ENCODE results near the gene DMRTA2.

The DMRTA2 gene

DNA sequence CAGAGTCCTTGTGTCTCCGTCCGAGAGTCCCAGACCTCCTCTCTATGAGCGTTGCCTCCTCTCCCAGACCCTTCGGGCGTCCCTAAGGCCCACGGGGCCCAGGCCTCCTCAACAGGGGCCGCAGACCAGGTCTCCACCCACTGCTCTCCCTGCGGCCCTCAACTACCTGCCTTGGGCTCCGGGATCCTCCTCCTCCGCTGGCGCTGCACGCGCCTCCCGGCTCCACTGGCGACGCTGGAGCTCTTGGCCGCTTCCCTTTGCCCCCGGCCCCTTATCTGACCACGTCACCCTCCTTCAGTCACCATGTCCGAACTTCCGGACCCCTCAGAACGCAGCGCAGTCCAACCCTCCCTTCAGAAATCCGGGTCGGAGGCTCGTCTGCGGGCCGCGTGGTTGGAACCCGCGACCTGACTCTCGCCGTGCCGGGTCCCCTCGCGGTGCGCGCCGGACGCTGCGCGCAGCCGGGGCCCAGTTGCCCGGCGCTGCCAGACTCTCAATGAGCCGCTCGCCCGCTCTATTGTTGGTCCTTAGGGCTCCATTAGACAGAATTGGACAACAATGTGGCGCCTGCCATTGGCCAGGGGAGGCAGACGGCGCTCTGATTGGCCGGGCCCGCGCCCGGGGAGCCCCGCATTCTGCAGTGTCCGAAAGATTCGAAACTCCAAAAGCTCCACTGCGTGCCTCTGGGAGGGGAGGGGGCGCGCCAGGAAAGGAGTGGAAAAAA is at the start of gene DMRTA2:
Gene DMRTA2 (minus strand): TSS at position 498 of the 724 bp plus-strand sequence. CDS start 1,907 bp downstream, outside the sequence.
- DNase-seq = no peak

DNA sequence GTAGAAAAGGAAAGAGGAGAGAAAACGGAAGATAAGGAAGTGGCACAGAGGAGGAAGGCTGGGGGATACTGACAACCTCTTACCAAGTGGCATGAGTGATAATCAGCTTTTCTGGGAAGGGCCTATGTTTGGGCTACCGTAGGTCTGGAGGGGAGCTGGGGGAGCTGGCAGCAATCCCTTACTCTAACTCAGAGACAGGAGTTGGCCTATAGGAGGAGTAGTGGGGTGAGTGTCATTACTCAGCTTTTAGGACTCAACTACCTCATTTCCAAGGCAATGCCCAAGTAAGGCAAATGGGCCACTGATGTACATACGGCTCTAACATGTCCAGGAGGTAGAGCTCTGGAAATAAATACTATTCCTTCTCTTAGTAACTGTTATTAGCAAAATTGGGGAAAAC is 48.7 kb upstream of the DMRTA2 start:
- no peak for DNase-seq

DNA sequence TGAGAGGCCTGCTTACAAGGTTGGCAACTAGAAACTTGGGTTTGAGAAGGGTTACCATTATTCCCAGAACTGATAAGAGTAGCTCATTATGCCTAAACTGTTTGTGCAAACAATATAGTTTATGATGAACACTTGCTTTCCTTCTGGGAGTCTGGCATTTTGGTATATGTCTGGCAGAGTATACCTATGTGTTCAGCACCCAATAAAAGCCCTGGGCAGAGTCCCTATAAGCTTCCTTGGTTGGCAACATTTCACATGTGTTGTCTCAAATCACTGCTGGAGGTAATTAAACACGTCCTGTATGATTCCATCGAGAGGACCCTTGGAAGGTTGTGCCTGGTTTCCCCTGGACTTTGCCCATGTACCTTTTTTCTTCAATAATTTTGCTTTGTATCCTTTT is 39.7 kb upstream of the DMRTA2 start:
- DNase-seq = no peak

DNA sequence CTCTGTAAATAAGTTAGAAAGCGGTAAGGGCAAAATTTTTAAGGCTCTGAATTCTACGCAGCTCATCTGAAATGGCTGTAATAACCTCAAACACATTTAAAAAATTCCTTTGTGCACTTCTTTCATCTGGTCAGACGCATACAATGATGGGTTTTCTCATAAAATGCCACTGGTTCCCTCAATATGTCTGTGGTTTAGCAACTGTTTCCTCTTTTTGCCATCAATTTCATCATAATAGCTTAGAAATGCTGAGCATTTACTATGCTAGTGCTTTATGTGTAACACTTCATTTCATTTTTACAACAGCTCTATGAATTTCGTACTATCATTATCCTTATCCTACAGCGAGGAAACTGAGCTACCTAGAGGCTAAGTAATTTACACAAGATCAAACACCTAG is 35.3 kb upstream of the DMRTA2 start:
- DNase-seq = no peak

DNA sequence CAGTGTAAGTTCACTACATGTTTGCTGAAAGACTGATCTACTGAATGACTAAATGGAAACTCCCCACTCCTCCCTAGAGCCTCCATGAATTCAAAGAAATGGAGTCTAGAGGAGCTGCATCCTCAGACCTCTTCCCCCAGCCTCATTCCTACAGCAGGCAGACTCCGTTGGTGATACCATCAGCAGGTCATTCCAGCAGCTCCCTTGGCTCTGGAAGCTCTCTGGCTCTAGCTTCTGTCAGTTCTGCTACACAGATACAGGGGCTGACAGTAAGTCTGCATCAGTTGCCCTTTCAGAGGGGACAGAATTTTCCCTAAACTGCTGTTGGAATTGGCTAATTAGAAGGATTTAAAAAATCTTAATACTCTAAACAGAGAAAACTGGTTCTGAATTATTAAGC is 31.7 kb upstream of the DMRTA2 start:
- no peak for DNase-seq

DNA sequence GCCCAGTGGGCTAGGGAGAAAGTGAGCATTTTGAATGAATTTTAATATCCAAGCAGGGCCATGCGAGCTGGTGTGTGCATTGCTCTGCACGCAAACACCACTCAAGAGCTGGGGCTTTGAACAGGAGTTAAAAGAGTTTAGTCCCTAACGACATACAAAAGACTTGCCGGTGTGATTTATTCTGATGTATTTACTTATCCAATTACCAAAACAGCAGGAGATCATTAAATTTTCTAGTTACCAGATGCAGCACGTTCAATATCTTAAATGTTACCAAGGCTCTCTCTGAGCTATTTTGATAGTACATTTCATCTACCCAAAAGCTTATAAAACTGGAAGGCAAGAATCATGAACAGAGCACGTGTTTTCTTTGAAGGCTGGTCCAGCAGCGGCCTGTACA is 30.0 kb upstream of the DMRTA2 start:
- no peak for DNase-seq

DNA sequence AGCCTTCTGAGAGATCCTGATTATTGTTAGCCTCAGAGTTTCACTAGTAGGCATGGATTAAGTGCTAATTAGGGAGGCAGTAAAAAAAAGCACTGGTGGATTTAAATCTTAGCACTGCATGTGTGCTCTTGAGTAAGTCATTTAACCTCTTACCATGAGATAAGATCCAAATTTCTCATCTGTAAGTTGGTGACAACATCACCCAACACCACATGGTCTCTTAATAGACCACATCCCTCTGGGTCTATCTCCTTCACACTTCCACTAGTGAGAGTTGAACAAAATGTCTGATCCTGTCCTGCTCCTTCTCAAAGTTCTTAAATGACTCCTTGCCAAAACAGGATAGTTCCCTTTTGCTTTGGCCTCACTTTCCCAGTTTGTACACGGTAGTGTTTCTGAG is 29.5 kb upstream of the DMRTA2 start:
- no peak for DNase-seq

DNA sequence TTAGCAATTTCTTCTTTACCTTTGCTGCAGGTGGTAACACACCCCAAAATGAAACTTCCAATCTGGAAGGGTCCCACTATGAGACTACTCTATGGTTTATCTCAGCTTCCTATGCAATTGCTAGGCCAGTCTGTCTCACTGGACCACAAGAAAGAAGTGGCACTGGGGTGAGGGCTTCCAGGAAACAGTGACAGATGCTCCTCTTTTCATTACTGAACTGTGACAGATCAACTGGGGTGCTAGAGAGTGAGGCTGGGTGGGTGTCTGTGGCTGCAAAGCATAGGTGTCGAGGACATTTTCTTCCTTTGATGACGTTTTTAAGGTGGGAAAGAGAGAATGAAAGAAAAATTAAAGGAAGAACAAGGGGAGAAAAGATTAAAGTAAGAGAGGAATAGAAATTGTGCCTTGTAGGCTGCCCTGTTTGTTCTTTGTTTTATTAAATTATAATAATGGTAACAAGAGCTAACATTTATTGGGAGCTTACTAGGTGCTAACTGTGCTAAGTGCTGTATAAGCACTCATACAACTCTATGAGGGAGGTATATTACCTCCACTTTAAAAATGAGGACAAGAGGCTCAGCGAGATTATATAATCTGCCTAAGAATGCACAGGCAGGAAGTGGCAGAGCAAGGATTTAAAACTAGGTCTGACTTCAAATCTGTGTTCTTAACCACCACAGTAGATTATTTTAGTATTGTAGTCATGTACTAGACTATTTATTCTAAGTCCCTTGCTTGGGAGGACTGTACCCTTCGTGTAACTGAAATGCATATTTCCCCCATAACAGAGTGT is 27.8 kb upstream of the DMRTA2 start:
- no peak for DNase-seq

DNA sequence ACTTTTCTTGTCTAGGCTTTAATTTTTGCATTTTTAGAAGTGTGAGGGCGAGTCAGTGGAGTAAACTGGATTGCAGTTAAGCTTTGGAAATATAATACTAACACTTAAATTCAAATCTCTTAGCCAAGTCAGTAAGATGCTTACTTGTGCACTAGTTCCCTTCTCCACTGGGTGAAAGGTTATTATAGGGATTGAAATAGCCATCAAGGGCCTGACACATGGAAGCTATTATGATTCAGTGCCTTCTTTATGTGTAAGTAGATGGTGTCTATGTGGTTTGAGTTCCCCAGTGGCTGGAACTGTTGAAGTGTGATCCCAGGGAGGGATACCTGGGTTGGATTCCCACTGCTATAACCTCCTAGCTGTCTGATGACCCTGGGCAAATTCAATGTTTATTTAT is 24.7 kb upstream of the DMRTA2 start:
- no peak for DNase-seq

DNA sequence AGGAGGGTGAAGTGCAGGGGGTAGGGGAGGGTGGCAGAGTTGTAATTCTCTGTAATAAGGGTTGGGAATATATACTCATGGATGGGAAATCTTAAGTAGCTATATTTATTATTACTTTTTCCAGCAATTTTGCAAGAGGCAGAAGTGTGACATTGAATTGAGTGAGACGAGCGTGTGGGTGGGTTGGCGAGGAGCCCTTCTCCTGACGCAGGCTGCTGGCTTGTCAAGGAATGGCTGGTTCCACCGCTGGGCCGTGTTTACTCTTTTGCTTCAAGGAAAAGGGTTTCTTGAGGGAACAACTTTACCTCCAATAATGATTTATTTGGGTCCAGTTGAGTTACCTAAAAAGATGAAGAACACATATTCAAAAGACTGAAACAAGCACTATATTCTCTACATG is 17.9 kb upstream of the DMRTA2 start:
- no peak for DNase-seq

DNA sequence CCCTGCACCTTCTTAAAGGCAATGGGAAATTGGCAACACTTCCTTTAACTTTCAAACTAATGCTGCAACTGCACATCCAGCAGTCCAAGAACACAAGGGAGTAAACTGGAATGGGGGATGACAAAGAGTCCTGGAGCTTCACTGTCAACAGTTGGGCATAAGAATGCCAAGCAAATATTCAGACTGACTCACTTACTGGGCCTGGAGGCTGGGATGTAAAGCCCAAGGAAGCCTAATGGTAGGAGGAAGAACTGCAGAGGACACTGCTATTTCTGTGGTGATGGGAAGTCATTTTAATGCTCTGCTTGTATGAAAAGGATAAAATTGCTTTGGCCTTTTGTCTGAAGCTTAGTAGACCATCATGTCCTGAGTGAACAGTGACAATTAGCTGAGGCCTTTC is 15.7 kb upstream of the DMRTA2 start:
- no peak for DNase-seq

DNA sequence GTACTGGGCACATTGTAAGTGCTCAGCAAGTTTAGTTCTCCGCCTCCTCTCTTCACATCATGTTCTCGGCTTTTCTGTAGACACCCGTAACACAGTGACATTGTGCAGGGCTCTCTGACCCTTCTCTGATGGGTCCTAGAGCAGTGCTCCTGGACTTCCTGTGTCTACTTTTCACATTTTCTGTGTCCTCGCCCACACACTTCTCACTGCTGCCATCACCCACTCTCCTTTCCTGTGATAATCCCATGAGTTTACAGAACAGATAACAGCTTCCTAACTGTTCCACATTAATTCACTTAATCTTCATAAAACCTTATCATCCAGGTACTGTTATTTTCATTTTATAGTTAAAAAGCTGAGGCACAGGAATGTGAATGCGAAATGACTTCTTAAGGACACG is 13.2 kb upstream of the DMRTA2 start:
- no peak for DNase-seq

DNA sequence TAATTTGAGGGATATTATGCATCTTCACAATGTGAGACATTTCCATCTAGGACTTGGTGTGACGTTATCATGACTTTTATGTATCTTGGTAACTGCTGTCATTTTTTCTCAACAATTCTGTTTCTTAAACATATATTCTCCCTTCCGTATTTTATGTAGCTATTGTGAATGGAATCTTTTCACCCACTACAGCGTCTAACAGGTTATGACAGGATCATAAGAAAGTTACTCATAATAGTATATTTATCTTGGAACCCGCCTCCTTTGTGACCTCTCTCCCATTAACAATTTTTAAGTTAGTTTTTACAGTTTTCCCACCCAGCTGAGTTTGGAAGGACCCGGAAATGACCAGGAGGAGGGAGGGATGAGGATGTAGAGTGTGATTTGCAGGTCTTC is 6.8 kb upstream of the DMRTA2 start:
- DNase-seq = no peak

DNA sequence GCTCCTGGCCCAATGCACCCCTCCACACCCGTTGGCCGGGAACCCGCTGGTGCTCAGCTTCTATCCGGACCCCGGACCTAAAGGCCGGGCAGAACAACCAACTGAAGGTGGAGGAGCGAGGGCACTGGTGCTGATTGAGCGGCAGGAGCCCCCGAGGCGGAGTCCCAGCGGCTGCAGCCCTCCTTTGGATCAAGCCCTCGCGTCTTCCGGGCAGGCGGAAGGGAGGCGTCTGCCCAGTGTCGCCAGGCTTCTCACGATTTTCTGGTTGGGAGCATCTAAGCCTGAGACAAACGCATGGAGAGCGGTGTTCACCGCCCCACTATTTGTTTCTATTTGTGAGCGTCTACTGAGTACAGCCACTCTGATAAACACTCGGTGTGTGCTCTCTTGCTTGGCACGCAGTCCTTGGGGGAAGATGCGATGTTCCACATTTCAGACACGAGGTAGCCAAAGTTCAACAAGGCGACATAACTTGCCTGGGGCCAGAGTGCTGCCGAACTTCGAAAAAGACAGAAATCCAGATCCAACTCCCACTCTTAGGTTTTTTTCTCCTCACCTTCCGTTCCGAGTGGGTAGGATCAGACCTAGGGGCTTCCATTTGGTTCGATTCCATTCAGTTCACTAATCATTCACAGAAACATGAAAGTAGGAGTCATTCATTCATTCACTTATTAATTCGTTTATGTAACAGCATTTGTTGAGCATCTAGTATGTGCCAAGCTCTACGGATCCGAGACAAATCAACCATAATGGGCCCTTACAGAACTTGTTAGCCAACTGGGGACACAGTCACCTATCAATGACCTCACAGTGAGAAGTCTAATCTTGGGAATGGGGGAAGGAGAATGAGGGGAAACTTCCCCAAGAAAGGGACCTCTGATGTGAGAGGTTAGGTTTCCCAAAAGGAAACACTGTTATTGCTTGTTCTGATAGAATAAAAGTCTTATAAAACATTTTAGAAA is 4.9 kb upstream of the DMRTA2 start:
- DNase-seq = peak; percentile 61

DNA sequence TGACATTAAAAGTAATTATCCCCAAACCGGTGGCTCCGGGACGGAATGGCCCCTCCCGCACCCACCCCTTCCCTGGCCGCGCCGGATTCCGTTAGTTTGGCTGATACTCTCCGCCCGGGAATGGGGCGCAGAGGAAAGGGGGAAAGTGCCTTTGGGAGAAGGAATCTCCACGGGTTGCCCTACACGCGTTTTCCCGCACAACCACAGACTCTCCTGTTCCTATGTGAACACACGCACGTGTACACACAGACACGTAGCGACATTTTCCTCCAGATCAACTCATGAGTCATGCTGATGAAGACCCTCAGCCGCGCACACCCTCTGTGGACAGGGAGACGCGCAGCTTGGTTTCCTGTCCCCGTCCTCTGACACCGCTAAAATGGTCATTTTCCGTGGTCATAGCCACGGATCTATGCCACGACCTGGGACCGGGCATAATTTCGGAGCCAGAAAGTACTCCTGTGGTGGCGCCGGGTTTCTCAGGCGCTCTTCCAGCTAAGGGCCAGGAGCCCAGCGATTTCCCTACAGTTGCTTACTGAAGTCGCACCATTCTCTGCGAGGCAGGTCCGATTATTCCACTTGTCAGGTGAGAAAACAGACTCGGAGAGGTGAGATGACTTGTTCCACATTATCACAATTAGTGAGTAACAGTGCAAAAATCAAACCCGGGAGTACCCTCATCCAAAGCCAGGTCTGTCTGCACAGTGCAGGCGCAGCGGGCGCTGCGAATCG is 4.0 kb upstream of the DMRTA2 start:
- DNase-seq = no peak

DNA sequence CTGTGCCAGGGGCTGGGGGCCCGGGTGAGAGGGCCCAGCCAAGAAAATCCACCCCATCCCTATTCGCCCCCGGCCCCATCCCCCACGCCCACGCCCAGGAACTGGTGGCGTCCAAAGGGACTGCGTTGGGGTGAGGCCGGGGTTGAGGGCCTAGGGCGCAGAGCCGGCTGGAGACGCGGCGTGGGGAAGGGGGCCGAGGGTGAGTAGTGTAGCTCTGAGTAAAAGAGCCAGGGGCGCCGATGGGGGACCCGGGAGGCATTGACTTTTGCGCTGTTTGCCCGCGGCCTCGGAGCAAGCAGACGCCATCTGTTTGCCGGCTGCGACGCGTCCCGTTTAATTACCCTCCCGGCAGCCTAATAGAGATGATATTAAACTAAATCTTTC is 3.5 kb upstream of the DMRTA2 start:
- no peak for DNase-seq

DNA sequence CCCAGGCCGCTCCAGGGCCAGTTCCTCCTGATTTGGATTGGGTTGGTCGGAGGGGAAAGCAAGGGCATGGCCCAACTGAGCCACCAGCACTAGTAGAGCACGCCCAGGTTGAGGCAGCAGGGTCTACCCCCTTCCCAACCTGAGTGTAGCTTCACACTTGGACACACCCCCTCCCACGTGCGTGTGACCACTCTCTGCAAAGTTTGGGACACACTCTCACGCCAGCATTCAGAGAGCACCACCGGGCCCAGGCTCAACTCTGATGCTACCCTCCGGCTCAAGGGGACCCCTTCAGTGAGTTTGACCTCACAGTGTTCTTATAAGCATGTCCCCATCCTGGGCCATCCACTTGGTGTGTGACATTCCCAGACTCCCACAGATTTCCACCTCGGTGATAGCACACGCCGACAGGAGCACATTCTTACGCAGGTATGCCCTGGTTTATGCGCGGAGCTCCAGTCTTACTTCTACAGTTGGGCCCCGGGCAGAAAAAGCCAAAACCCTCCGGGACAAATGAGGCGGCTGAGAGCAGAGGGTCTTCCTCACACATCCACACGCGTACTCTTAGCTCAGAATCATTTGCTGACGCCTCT is 3.0 kb upstream of the DMRTA2 start:
- DNase-seq = no peak

DNA sequence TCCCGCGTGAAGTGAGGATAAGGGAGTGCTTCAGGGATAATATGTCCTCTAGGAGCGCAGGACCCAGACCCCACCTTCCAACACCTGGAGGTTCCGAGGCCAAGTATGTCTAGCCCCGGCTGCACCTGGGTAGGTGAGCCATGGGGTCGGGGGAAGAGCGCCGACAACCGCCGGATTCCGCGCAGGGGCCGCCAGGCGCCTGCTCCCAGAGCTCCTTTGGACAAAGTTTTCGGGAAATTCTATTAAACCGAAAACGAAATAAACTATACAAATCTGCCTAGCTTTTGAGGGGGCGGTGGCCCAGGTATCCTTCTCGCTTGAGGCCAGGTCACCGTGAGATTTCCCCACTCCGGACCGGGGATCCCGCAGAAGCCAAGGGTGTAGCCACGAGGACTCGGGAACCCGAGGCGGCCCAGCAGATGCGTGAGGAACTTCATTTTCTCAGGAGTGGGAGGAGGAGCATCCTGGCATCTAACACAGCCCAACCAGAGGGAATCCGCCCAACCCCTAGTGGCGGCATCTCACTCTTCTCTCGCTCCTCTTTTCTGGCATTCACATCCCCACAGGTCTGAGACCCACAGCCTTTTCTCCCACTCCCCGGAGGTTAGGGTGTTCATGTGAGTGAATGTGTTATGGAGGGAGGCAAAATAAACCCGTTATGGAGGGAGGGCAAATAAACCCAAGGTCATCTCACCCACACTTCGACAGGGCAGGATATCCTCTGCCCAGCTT is 2.3 kb upstream of the DMRTA2 start:
- no peak for DNase-seq

DNA sequence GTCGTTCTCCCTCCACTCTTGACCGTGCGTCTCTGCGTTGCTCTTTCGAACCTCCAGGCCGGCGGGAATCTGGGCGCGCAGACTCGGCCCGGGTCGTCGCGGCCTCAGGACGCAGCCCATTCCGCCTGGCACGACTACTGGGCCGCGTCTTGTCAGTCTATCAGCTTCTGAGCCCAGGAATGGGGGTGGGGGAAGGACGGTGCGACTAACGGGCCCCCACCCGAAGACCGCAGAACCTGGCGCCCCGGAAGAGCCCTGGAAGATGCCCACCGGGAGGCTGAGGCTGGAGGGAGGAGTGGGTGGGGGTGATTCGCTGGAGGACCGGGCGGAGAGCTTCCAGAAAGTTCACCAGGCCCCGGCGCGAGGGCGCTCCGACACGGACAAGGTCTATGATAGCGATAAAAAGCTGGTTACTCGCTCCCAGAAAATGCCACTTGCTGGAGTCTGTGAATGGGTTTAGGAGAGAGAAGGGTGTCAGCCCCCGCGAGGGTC is 1.7 kb upstream of the DMRTA2 start:
- no peak for DNase-seq

DNA sequence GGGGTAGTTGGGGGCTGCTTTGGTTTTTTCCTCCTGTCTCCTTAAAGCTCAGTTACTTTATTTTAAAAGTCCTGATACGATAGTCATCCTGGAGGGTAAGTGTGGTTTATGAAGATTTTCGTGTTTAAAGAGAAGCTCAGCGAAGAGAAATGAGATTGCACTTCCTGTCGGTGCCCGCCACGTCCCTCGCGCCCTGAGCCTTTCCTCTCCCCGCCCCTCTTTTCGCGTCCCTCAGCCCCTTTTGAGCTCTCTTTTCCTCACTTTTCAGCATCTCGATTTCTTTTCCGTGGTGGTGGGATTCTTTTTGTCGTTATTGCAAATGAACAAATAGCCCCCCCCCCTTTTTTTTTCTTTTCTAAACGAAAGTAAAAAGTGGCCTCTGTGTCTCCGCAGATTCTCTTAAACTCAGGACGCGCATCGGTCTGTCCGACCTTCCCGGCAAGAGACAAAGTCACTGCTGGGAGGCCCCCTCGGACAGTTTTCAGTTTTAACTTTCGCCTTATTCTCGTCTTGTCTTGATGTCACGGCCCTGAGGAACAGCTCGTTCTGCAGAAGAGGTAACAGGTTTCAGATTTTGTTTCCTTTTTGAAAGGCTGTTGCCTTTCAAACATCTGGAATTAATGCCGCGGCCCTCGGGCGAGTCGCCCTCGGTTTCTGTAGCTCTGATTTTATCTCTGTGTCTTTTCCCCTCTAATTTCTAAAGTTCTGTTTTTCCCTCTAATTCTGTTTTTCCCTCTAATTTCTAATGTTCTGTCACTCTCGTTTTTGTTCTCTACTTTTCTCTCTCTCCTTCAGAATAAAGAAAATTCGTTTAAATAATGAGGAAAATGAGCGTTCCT is 1.0 kb upstream of the DMRTA2 start:
- DNase-seq = no peak

DNA sequence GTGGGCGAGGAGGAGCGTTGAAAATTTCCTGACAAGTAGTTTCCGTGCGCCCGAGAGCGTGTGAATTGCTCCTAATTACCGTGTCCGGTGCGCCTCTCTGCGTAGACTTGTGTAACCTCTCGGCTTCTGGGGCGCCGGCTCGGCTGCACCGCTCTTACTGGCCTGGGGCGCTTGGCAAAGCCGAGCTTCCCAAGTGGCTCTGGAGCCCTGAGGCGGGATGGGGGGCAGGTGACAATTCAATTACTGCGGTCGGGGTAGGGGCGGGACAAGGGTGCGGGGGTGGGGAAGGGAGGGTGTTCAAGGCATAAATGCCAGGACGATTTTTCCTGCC is 392 bp upstream of the DMRTA2 start:
- DNase-seq = peak; percentile 64

Data from activated CD8-positive, alpha-beta memory T cell treated with anti-CD3 and anti-CD28 coated beads for 24 hours (primary cell).